PFSK-1 (cell line): Measurements from ENCODE around the gene OLFM2.

Source experiments
- FOXP2 ChIP-seq: optimal IDR thresholded peaks from 2 replicates; pipeline ENCODE3; 2011; ENCODE audit warnings: borderline replicate concordance, control low read depth, inconsistent platforms; ENCODE audit not compliant: insufficient read depth; ENCODE audit errors: extremely low read length, extremely low read depth
- POLR2AphosphoS5 ChIP-seq: IDR thresholded peaks from 2 replicates; pipeline ENCODE4 v1.6.1; 2012; ENCODE audit warnings: low read depth, mild to moderate bottlenecking, control low read depth, low read length, moderate library complexity
- REST ChIP-seq, 2 experiments: IDR thresholded peaks; 2 replicates each; pipeline versions ENCODE4 v1.6.1 to v1.8.0; 2011 to 2012; ENCODE audit warnings: low read depth in 2 of 2, low read length in 2 of 2, control low read depth in 1 of 2, inconsistent platforms in 1 of 2, mild to moderate bottlenecking in 1 of 2, moderate library complexity in 1 of 2; ENCODE audit not compliant: insufficient read depth in 1 of 2
- SIN3A ChIP-seq: IDR thresholded peaks from 2 replicates; pipeline ENCODE4 v1.6.1; 2012; ENCODE audit warnings: mild to moderate bottlenecking, low read length, moderate library complexity, borderline replicate concordance; ENCODE audit not compliant: insufficient read depth
- TAF1 ChIP-seq: IDR thresholded peaks from 2 replicates; pipeline ENCODE4 v1.6.1; 2012; ENCODE audit warnings: low read length, control low read depth, borderline replicate concordance; ENCODE audit not compliant: insufficient read depth

GRCh38 chr19:9966024-9966423 is 29.7 kb upstream of the OLFM2 start:
- no peak for TF ChIP-seq POLR2AphosphoS5
- no peak for TF ChIP-seq REST (IDR thresholded peaks at IDR 0.05; ENCODE audit: insufficient read depth in 1 of 2, low read depth in 2 of 2, low read length in 2 of 2)
- TF ChIP-seq TAF1, result no peak
- no peak for TF ChIP-seq SIN3A
- no peak for TF ChIP-seq FOXP2
